ENCODE results near the gene CRMP1. TPM values are rescaled to one million over a fixed set of nuclear protein-coding genes. Genes with fewer than 3 reads are reported as not detected.

The CRMP1 gene
- total and polyA plus RNA-seq, 2 of the 8 experiments (the other 6 are each of a cell fraction or from before 2014, with no cell fraction given) = 120 to 131 TPM

DNA sequence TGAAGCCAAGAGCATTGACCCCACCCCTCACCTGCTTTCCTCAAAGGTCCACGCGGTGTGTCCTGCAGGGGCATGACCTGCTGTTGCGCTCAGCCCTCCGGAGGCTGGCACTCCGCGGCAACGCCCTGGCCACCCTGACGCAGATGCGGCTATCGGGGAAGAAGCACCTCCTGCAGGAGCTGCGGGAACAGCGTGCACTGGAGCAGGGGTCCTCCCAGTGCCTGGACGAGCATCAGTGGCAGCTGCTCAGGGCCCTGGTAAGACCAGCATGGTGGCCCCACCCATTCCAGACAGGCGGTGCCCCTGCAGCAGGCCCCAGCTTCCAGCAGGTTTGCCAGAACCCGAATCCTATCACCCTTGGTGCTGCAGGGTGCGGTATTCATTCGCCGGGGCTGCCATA, 95.9 kb downstream of the CRMP1 start:
- FAIRE-seq (no peak), DNase-seq (ENCODE audit: low read depth in 1 of 2, low spot score in 2 of 2) (no peak)
- ChIA-PET POLR2A (ENCODE audit: partially characterized antibody) (no interaction called here), CTCF (ENCODE audit: partially characterized antibody) (interaction anchor here (0.7 to 2.0 kb wide), 3 partner anchors 16 to 223 kb away, joined by 3 to 7 read pairs (median 3); no protein-coding TSS in a partner anchor)
- no peaks in the 10 kb centered on the region; a peak in 1 of 4 replicates for H3K9me3 ChIP-seq (ENCODE audit: insufficient read depth in 2 of 2, low read depth in 1 of 2, low read length in 1 of 2)
- no peaks in the 10 kb centered on the region for H3K79me1 ChIP-seq (ENCODE audit: low read depth, low read length)
- WGBS, 2 experiments (ENCODE audit: extremely low coverage in 1 of 2, insufficient coverage in 1 of 2, insufficient read length in 1 of 2, insufficient replicate concordance in 2 of 2, low coverage in 1 of 2, low lambda C conversion rate in 2 of 2, missing lambda C conversion rate in 1 of 2) = 94% methylated on average over 18 of the region's 18 CpGs; no CpG with 5 or more reads in 1 of the 2 experiments
- no peak overlapping the region for H4K5ac ChIP-seq (ENCODE audit: insufficient read length, low read depth, low read length)
- H2BK20ac ChIP-seq (ENCODE audit: low read length) = no peak overlapping the region
- H3K27me3 ChIP-seq (replicated peaks in 1 of 4; ENCODE audit: control insufficient read depth in 3 of 4, extremely low read depth in 1 of 4, insufficient read depth in 3 of 4, low read length in 3 of 4) = no peaks in the 10 kb centered on the region
- H2BK15ac ChIP-seq (ENCODE audit: low read length) = no peak overlapping the region
- no peak overlapping the region for H3K23ac ChIP-seq (ENCODE audit: insufficient read length)
- no peak overlapping the region for H2AK5ac ChIP-seq (ENCODE audit: low read depth, low read length)
- no peak overlapping the region for H2BK12ac ChIP-seq (ENCODE audit: low read depth, low read length)
- H3K4me2 ChIP-seq (ENCODE audit: insufficient read depth in 1 of 2, low read depth in 2 of 2, low read length in 2 of 2) = no peak overlapping the region
- H2BK120ac ChIP-seq (replicated peaks; ENCODE audit: low read depth, low read length) = no peak overlapping the region
- H3K23me2 ChIP-seq (ENCODE audit: low read depth, low read length) = no peaks in the 10 kb centered on the region
- no peak overlapping the region for H3K56ac ChIP-seq (replicated peaks; ENCODE audit: insufficient read length, low read depth, low read length)
- no peak overlapping the region for H3K14ac ChIP-seq (ENCODE audit: insufficient read length)
- peaks cover 0 to 2% of the 10 kb centered on the region in 2 experiments for H4K20me1 ChIP-seq (replicated peaks in 1 of 2; ENCODE audit: control insufficient read depth in 1 of 2, insufficient read depth in 2 of 2, low read length in 2 of 2)
- no peak overlapping the region for H3K27ac ChIP-seq (ENCODE audit: low read depth, low read length)
- TF ChIP-seq KDM5A (IDR thresholded peaks at IDR 0.05; ENCODE audit: low read length) = no peak
- TF ChIP-seq BCL11A (IDR thresholded peaks at IDR 0.05; ENCODE audit: low read depth in 2 of 2, low read length in 2 of 2) = no peak
- no peak for TF ChIP-seq YY1 (IDR thresholded peaks at IDR 0.05; ENCODE audit: low read depth, low read length)
- no peak for TF ChIP-seq BRCA1 (IDR thresholded peaks at IDR 0.05; ENCODE audit: low read depth, low read length)
- no peak for TF ChIP-seq HDAC2 (IDR thresholded peaks at IDR 0.05; ENCODE audit: borderline replicate concordance in 1 of 2, low read depth in 2 of 2, low read length in 2 of 2)
- no peak for TF ChIP-seq BACH1 (IDR thresholded peaks at IDR 0.05; ENCODE audit: low read length)
- TF ChIP-seq SP4 (IDR thresholded peaks at IDR 0.05; ENCODE audit: low read length) = no peak
- TF ChIP-seq POLR2AphosphoS5 (IDR thresholded peaks at IDR 0.05; ENCODE audit: low read depth, low read length) = no peak
- no peak for TF ChIP-seq CREB1 (IDR thresholded peaks at IDR 0.05)
- TF ChIP-seq SUZ12 (IDR thresholded peaks at IDR 0.05; ENCODE audit: low read length) = no peak
- no peak for TF ChIP-seq EZH2 (IDR thresholded peaks at IDR 0.05; ENCODE audit: low read depth, low read length, severe bottlenecking)
- H4K91ac ChIP-seq (replicated peaks; ENCODE audit: insufficient read length, low read length) = no peak overlapping the region
- H3K9ac ChIP-seq (replicated peaks in 1 of 4; ENCODE audit: extremely low read depth in 1 of 4, low read depth in 3 of 4, low read length in 3 of 4) = no peak overlapping the region
- H3K36me3 ChIP-seq (ENCODE audit: control insufficient read depth in 2 of 4, insufficient read depth in 4 of 4, low read length in 3 of 4) = peaks cover 0 to 3% (median 2%) of the 10 kb centered on the region in 4 experiments; a peak in 3 of 8 replicates
- no peak overlapping the region for H2BK5ac ChIP-seq (ENCODE audit: low read depth, low read length)
- no peak overlapping the region for H4K8ac ChIP-seq (ENCODE audit: extremely low read depth, insufficient read depth, low read length)
- no peaks in the 10 kb centered on the region for H3K79me2 ChIP-seq (ENCODE audit: control insufficient read depth in 1 of 2, insufficient read depth in 2 of 2, low read length in 2 of 2)
- H3K4me1 ChIP-seq (replicated peaks in 1 of 4; ENCODE audit: control insufficient read depth in 3 of 4, insufficient read depth in 4 of 4, low read length in 3 of 4) = no peaks in the 10 kb centered on the region
- no peak overlapping the region; the same call in 1 of the 2 replicates for H3K18ac ChIP-seq (ENCODE audit: extremely low read depth, low read length)
- H3K4me3 ChIP-seq (ENCODE audit: extremely low read depth in 1 of 4, insufficient read depth in 2 of 4, low read depth in 3 of 4, low read length in 4 of 4) = no peak overlapping the region
- H3K4ac ChIP-seq (replicated peaks; ENCODE audit: insufficient read length, low read depth, low read length) = no peak overlapping the region
- H2AFZ ChIP-seq (ENCODE audit: low read length) = no peak overlapping the region

Data from H1 (cell line).